HG02938 (cell line): ENCODE data around the gene GRB10.
A peak's percentile ranks its signal among the peaks of the same experiment; 100 is the strongest.

Experiments used
- ATAC-seq: cut with Tn5 transposase; IDR thresholded peaks from one replicate; pipeline ENCODE4 v1.9.1; 2021; ENCODE audit warnings: mild to moderate bottlenecking, moderate library complexity; ENCODE audit not compliant: unreplicated experiment

Gene GRB10

DNA sequence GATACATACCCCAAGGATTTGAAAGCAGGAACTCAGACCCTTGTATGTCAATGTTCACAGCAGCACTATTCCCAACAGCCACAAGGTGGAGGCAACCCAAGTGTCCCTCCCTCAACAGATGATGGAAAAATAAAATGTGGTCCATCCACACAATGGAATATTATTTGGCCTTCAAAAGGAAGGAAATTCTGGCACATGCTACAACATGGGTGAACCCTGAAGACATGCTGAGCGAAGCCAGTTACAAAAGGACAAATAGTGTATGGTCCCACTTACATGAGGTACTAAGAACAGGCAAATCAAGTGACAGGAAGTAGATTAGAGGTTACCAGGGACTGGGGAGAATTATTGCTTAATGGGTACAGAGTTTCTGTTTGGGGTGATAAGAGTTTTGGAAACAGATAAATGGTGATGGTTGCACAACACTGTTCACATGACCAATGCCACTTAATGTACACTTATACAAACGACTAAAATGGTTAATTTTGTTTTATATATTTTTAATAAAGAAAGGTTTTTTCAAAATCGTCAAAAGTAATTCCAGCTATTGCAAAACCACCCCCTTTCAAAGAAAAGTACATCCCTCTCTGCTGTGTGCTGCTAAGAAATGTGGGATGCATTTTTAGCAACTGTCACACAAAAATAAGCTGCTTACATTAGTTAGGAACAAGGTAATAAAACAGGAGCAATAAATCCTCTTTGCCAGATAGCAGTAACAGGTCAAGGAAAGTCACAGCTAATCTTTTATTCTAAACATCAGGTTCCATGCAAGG is 85.7 kb downstream of the GRB10 start:
- no peak for ATAC-seq

DNA sequence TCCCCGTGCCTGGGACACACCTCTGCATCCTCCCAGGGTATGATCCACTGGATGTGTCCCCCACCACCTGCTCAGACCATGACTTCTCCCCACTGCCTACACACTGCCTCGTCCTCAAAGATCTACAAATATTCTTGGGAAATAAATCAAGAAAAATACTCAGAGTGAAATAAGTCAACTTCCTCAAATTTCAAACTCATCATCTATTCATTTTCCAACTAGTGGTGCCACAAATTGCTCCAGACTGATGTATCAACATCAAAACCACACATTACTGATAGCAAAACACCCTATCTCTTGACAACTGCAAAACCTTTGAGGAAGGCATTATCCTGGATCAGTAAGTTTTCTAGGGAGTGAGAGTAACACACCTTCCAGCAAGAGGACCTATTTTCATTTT is 87.7 kb downstream of the GRB10 start:
- no peak for ATAC-seq

DNA sequence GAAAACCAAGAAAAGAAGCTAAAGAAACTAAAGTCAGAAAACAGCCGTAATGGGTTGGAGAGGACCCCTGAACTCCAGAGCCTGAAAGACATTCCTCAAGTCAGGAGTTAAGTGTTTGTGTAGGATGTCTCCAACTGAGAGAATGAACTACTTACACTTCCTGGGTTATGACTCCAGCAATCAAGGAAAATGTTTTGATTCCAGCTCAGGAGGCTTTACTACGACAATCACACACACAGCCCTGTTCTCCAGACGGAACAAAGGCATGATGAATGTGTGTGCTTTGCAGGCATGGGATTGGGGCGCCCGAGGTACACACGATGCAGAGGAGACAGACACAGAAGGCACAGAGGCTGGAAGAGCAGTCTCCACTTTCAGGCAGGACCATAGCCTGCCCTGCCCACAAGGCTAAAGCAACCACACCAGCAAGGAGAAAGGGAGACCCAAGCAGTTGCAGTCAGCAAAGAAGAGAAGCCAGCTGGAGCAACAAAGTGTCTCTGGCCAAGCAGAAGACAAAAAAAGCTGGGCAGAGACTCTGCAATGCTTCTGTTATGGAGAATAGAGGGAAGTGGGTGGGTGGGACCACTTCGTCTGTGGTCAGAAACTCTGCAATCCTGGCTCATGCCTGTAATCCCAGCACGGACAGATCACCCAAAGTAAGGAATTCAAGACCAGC is 89.1 kb downstream of the GRB10 start:
- ATAC-seq: no peak

DNA sequence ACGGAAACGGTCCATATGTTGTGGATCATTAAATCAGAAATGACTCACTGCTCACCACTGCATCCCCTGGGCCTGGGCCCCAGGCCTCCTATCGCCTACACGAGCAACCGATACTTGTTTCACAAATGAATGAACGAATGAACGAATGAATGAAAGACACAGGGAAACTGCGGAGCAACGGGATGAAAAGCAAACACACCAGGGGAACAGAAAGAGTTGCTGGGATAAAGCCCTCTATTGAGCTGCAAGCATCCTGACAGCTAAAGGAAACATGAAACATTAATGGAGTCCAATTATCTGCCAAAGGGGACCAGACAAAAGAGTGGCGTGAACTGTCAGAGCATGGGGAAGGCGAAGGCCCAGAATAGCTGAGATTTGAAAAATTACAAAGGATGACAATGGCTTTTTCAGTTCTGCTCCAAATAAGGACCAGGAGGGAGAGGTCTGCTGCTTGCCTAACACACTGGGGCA is 92.1 kb downstream of the GRB10 start:
- no peak for ATAC-seq

DNA sequence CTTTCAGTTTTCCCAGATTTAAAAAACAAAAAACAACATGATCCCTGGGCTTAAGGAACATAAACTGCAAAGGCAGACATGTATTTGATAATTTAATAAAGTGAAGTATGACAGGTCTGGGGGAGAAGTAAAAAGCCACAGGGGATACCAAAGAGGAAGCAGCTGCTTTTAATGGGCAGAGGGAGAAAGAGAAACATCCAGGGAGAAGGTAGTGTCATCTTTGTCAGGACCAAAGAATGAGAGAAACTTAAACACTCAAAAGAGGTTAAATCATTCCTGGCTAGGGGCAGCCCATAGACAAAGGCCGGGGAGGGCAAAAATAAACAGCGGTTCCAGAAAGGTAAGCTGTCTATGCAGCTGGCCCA is 94.5 kb downstream of the GRB10 start:
- ATAC-seq: no peak

DNA sequence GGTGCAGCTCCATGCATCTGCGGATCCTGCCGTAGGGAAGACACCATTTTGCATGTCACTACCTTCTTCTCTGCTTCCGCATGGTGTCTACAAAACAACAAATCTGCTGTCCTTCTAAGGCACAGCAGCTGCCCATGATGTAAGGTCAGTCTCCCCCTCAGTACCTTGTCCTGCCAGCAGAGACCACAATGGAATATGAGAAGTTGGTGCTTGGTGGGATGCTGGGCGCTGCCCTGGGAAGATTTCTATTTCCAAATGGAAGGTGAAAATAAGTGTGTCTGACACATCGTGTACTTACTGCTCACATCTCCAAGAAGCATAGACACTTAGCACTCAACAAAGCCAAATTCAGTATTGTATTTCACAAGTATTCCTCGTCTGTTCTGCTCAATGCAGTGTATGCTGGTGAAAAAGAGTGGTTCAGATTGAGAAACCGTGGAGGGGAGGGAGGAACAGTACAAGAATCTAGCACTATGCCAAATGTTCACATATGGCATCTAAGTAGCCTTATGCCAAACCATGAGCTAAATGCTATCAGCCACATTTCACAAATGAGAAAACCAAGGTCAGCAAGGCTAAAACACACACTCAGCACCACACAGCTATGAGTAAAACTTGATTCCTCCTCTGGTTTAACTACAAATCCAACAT is 95.0 kb downstream of the GRB10 start:
- ATAC-seq: no peak

DNA sequence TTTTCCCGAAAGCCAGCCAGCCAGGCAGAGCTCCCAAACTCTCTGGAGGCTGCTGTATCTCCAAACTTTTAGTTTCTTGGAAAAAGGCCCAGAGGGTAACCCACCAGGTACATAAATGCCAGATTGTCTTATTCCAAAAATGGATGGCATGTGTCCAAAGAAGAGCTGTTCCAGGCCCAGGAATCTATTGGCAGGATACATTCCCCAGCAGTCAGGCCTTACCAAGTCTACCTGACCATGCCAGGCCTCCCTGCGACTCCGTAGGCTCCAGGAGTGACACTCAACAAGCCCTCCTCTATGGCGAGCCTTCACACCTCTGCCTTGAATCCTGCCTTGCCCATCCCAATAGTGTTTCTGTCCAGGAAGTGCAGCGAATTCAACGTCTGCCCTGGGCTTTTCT is 95.6 kb downstream of the GRB10 start:
- no peak for ATAC-seq

DNA sequence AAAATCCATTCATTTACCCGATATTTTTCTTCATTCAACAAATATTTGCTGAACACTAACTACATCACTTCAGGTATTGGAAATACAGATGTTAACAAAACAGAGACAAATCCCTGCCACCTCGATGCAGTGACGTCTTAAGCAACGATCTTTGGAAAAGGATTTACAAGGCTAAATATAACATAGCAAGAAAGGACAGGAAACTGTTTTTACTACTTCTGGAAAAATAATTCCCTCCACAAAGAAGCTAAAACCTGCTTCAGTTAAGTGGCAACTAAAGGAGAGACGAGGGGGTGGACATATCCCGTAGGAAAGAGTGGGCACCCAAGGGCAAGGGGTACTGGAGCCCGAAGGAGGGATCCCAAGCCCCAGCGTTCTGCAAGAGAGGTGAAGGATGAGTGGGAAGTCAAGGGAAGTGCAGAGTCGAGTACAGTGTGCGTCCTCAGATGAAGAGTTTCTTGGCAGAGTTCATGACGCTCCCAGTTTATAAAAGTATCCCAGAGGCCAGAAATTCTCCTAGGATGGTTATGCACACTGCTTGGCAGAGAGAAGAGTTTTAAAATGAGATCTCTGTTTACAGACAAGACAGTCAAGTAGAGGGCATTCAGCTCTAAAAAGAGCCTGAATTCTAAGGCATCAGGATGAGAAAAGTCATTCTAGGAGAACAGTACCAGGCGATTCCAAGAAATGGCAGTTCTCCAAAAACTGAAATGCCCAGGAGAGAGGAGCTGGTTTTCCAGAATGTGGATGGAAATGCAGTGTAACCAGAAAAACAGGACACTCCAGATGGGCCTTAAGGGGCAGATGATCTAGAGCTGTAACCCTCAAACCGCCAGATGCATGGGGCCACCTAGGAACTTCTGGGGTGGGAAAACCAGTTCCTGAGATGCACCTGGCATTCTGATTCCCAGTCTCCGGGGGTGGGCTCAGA is 97.3 kb downstream of the GRB10 start:
- no peak for ATAC-seq

DNA sequence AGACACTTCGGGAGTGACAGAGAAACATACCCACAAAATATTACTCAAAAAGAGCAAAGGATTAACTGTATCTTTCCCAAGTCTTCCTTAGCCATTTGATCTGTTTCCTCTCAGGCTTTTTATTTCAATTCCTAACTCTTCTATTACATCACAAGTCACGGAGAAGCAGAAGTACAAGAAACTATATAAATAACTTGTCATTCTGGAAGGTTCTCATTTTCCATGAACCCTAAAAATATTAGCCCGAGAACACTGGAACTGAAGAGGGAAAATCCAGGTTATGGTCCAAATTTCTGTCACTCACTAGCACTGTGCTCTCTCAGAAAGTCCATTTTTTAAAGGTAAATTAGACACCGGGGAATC is 98.0 kb downstream of the GRB10 start:
- ATAC-seq: no peak

DNA sequence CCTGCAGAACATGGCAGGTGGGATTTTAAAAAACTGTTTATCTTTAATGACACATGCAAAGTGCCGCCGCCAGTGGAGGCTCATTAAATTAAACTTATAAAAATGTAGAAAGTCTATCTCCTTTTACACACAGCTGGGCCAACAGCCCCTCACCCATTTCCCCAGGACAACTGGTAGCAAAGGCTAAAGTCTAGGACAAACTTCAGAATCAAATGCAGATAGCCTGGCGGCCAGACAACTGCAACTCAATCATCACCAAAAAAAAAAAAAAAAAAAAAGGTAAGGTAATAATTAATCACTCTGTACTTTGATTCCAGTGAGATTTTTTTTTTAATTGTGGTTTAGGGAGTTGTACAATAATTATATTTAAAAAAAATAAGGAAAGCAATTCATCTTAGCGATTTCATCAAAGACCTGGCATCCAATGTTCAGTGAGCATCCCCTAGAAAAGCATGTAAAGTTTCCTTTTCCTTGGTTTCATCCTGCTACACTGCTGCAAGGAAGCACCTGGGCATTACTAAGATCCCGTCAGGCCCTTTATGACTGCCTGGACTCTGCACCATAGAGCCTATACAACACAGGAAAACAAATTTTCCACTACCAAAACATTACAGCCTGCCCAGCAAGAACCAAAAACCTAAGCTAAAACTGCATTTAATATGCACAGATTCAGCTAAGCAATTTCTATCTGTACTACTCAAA is 98.5 kb downstream of the GRB10 start:
- no peak for ATAC-seq

DNA sequence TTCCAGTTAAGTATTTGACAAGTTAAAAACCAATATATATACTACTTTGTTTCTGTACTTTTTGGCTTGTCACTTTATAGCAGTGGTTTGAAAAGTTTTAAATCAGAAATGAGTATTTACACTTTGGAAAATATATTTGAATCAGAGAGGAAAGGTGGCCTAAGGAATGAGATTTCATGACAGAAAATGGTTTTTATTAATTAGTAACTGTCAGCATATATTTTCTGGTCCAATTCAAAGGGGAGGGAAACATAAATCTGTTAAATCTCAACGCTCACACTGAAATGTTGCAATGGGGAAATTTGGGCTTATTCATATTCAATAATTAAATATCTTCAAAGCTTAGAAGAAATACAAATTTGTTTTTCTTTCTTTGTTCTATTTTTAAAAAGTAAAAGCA is 100.1 kb downstream of the GRB10 start:
- ATAC-seq: no peak

DNA sequence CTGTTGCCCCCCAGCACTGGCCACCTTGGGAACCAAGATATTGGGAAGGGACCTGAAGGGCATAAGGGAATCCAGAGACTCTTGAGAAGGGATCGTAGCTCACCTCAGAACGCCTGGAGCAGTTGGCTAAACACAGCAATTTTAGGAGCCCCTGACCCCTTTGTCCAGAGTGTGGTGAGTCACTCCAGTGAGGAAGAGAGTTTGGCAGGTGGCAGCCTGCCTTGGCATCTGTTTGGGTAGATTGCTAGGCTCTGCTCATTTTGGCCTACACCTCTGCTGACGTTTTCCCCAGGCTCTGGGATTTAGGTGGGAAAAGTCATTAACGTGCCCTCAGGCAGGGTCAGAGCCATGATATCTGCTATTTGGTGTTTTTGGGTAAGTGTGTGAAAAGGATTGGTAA is 100.6 kb downstream of the GRB10 start:
- ATAC-seq: no peak

DNA sequence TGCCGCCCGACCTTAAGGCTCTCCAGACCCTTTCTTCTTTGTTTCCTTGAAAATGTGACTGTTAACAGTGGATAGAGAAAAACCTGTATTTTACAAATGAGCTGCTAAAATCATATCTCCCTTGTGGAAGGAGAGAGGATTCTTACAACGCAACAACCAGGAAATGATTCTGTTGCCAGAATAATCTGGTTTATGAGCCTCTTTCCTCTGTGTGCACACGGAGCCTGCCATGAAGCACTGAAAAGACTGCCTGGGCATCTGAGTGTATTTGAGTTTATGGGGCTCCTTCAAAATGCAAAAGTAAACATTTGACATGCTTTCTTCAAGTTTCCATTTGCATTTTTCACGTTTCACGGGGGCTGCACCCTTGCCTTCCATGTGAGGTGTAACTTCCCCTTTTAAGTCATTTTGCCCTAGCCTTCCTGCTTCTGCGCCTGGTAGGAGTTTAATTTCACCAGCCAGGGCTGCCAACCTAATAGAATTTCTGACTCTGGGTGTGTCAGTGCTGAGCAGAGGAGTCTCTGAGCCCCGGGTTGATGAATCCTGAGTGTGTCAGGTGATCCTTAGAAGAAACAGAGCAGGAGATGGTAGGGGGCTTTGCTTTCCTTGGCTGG is 101.2 kb downstream of the GRB10 start:
- no peak for ATAC-seq

DNA sequence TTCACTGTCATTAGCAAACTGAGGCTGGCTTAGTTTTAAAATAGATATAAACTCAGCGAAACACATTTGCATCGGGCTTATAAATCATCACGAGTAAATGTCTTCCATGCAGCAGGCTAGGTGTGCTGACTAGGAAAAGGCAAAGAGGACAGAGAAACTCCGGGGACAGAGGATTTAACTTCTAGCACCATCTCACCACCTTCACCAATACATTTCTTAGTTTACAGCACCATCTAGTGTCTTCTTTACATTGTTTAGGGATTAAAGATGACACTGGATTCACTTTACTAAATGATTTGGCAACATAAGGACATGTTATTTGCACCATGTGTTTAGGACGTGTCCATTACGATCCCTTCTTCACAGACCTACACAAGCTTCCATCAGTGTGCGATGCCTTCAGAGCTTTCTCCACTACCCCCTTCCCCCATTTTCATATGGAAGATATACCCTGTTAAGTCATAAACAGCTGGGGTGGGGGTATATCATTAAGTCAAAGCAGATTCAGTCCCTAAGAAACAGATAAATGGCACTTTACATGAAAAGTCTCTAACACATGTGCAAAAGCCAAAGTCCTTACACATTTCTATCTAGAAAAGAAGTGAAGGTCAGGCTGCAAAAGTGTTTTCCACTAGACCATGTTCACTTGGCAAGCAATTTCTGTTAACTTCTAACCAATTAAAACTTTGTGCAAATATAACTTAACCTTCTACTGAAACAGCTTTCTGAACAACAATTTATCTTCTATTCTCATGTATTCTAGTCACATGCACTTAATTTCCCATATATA is 103.3 kb downstream of the GRB10 start:
- peak; percentile 66 for ATAC-seq

DNA sequence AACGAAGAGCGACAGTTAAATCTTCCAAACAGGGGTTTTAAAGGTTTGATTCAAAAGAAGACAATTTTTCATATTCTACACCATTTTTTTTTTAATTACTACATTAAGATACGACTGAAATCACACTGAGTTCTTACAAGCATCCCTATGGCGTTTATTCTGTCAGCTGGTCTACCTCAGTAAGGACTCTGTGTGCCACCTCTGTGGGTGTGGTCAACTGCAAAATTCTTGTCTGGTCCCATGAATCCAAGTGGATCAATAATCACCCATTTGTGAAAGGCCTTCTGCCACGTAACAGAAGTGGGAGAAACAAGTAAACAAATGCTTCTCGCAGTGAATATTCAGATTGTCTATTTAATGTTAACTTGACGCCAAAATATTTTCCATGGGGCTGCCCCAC is 104.1 kb downstream of the GRB10 start:
- no peak for ATAC-seq

DNA sequence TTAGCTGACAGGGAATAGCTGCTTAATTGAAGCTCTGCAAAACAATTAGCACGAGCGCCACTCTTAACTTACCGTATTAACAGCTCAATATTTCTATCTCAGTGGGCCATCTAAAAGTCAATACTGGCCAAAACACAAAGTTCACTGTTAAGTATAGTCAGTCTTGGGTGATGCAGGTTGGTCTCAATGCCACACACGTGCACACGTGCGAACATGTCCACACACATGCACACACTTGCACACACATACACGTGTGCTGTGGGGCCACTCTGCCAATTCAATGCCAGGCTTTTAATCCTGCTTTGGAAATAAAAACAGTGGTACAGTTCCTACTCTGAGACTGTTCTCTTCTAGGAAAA is 105.1 kb downstream of the GRB10 start:
- no peak for ATAC-seq

DNA sequence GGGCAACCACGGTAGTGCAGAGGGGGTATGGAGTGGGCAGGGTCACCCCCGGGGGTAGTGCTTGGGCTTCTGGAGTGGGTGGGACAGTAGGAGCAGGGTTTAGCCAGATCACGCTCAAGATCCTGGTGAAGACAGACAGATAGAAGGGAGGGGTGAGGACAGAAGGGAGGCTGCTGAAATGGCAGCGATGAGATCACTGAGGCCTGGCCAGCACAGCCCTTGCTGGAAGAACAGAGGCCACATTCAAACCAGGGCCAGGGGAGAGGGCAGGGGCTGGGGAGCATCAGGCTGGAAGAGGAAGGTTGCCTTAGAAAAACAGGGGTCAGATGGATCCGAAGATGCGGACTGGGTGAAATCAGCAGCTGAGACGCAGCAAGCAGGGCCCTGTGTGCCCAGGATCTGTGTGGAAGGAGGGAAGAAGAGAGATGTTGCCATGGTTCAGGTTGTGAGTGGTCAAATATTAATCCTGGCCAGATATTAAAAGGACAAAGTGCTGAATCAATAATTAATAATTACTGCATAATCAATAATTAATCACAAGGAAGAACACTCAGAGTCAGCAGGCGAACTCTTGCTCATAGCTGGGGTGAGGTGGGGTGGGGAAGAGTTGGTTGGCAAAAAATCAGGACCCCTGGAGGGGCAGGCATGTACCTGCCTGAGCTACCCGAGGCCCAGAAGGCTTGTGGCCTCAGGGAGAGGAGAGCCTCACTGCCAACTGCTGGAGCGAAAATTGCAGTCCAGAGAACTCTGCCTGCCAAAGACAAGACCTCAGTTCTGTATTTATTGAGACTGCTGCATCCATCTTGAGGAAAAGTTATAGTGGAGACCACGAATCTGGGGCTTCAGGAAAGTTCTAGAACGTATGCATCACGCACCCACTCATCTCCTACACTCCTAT is 105.7 kb downstream of the GRB10 start:
- no peak for ATAC-seq

DNA sequence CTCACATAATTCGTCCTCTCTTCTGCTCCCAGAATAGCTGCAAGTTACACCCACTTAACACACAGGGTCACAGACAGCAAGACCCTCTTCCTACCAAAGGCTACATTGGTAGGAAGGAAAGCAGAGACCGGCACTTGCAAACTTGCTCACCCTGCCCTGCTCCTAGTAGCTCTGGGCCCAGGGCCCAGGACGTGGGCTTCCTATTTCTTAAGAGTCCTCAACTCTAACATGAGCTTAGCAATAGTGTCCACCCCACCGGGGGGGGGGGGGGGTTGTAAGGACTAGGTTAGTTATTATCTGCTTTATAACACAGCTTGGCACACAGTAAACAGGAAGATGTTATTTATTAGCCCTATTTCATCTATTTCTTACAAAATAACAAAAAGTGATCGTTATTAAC is 106.6 kb downstream of the GRB10 start:
- no peak for ATAC-seq
